GM04504 (cell line): ENCODE results near the gene OR10P1.
A peak's percentile ranks its signal among the peaks of the same experiment; 100 is the strongest.

Experiments
- DNase-seq: peaks from one replicate; pipeline ENCODE4 v3.0.0-alpha.2; 2012; ENCODE audit warnings: low read depth

The OR10P1 gene

DNA sequence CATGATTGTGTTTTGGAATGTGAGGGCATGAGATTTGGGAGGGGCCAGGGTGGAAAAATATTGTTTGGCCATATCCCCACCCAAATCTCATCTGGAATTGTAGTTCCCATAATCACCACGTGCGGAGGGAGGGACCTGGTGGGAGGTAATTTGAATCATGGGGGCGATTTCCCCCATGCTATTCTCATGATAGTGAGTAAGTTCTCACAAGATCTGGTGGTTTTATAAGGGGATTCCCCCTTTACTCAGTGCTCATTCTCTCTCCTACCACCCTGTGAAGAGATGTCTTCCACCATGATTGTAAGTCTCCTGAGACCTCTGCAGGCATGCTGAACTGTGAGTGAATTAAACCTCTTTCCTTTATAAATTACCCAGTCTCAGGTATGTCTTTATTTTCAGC lies 15.7 kb downstream of the OR10P1 start:
- DNase-seq: no peak

DNA sequence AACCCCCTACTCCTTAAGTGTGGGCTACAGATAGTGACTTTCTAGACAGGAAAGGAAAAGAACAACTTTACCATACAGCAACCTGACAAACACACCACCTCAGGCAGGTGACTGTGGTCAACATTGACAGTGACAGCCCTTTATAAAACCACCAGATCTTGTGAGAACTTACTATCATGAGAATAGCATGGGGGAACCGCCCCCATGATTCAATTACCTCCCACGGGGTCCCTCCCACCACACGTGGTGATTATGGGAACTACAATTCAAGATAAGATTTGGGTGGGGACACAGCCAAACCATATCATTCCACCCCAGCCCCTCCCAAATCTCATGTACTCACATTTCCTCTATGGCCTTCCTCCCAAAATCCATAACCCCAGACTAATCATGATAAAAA lies 16.3 kb downstream of the OR10P1 start:
- no peak for DNase-seq

DNA sequence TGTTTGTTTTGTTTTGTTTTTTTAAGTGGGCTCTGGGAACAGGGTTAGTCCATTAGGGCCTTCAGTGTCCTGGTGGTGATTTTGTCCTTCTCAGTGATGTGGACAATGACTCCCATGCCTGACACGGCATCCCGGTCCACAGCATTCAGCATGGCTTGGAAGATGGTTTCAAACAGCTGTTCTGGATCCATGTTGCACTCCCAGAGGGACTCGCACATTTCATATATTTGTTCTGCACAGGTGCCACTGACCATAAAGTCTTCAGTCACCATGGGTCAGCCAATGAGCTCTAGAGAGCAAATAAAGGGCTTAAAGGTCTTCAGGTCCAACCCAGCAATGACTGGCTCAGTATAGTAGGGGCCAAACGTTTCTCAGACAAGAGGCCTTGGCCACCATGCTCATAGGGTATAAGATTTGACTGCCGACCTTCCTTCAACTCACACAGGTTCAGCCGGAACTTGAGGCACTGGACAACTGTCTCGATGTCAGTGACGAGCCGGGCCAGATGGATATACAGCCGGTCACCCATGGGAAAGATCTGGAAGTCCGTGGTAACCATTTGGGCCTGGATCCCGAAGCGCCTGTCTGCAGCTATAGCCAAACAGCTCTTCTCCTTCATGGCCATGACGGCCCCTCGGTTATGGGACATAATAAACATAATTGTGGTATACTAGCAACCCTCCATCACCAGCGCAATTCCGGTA lies 18.0 kb downstream of the OR10P1 start:
- no peak for DNase-seq

DNA sequence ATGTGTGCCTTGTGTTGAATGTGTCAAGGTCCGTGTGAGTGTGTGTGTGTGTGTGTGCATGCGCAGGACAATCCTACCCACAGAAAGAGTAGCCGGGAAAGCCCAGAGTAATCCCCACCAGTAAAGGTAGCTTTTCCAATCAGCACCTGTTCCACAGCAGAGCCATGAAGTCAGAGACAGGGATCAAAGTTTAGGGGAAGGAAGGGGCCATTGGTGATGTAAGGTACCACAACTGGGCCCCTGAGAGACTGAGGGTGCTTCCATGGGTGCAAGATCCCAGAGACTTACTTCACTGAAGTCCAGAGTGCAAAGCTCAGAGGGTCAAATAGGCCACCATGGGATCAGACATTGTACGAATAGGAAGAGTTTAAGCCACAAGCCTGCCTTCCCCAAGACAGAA lies 20.5 kb downstream of the OR10P1 start:
- no peak for DNase-seq

DNA sequence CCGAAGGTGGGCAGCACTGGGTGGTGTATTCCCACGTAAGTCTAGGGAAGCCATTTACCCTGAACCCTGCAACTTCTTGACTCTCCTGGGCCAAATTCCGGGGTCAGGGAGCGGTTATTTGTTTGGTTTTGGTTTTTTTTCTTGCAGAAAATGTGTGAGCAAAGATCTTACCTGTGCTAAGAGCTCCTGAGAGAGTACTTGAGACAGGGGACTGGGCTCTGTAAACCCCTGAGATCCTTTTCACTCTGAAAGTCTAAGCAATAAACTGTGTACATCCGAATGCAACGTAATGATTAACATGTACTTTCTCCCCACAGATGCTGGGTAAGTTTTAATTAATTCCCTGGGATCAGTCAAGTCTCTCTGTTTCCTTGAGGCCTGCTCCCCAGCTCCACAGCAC lies 21.5 kb downstream of the OR10P1 start:
- DNase-seq: no peak

DNA sequence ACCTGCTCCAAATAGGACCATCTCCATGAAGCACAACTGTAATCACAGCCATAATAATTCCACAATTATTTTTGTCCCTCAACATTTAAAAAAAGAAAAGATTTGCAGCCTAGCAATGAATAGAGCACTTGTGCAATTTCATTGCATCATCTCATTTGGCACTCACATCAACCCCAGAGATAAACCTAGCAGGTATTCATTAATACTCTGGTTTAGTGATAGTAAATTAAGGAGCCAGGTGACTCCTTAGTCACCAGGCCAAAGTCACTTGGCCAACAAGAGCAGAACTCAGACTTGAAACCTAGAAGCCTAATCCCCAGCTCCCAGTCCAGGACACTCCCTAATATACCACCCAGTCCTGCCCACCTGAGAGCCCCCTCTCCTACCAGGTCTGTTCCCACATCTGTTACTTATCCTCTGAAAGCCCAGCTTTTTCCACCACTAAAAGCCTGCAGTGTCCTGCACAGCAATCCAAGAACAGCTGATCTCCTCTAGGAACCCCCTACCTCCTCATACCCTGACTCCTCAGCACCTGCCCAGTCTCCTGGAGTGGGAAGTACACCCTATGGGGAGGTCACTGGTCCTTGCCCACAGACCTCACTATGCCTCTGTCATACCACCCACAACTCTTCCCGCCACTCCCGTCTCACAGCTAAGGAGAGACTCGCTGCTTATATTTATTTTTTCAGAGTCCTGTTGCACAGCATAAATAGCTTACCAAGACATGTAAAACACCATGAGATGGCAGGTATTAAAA lies 22.1 kb downstream of the OR10P1 start:
- no peak for DNase-seq

DNA sequence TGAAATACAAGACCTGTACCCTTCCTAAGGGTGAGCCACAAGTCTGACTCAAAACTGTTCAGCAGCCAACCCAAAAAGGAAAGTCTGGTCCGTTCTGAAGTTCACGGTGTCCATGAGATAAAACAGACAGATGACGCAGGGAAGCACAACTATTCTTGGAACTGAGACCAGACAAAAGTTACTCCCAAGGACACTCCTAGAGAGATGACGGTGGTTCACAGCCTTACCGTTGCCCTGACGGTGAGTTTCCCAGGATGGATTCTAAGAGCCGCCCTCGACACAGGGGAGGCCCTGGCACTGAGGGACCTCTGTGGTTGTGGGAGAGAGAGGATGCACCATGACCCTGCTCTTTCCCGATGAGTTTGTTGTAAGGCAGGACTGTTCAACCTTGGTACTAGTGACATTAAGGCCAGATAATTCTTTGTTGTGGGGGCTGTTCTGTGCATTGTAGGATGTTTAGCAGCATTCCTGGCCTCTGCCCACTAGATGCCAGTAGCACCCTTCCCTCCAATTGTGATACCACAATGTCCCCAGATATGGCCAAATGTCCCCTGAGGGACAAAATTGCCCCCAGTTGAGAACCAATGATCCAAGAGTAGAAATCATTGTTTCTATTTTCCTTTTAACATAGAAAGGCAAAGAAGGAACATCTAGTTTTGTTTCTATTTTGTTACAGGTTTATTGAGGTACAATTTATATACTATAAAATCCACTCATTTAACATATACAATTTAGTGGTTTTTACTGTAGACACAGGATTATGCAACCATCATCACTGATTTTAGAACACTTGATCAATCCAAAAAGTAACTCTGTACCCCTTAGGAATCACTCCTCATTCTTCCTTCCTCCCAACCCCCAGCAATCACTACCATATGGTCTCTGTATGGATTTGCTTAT lies 23.0 kb downstream of the OR10P1 start:
- no peak for DNase-seq

DNA sequence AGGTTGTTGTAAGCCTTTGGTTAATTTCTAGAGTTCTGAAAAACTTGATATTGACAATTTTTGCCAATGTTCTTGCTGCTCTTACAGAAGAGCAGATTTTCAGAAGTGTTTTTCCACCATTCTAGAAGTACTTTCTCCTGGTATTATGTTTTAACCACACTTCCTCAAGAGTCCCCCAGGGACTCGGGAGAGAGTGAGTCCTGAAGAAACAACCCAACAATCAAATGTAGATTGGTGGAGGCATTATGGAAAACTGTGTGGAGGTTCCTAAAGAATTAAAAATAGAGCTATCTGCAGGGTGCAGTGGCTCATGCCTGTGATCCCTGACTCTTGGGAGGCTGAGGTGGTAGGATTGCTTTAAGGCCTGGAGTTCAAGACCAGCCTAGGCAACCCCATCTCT lies 26.7 kb downstream of the OR10P1 start:
- no peak for DNase-seq

DNA sequence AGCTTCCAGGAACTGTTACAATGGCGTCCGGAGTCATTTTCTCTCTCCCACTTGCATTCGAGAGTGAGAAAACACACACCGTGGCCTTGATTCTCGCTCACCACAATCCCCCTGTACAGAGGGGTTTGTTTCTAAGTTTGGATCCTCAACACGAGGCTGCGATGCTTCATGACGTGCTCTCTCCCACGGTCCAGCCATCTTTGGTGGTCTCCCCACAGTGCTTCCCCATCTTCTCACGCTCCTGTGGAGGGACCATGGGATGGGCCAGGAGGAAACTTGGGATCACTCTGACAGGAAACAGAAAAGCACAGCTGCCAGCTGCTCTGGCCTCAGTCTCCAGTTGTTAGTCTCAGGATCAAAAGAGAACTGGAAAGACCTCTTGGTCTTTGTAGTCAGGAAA lies 28.1 kb downstream of the OR10P1 start:
- no peak for DNase-seq

DNA sequence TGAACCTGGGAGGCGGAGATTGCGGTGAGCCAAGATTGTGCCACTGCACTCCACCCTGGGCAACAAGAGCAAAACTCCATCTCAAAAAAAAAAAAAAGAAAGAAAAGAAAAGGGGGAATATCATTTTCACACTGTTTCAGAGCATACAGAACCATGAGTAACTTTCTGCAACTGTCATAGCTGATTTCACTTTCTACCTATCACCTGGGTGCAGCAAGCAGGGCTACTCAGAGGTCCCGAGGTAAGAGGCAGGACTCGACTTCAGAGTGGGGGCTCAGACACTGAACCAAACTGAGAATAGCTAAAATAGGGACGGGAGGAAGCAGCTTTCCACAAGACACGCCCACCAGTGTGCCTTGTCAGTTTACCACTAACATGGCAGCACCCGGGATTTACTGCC lies 29.8 kb downstream of the OR10P1 start:
- no peak for DNase-seq

DNA sequence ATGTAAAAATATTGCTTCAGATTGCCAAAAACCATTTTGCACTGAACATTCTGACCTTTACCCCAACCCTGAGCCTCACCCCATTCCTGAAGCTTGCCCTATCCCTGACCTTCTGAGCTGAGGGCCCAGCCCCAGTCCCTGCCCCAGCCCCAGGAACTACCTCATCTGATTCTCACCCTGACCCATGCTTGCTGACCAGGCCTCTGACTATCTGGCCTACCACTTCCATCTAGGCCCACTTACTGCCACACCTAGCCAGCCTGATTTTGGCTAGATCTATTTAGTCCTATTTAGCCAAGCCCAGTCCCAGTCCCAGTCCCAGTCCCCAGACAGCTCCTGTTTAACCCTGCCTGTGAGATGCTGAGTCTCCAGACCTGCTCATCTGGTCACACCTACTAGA lies 33.6 kb downstream of the OR10P1 start:
- no peak for DNase-seq

DNA sequence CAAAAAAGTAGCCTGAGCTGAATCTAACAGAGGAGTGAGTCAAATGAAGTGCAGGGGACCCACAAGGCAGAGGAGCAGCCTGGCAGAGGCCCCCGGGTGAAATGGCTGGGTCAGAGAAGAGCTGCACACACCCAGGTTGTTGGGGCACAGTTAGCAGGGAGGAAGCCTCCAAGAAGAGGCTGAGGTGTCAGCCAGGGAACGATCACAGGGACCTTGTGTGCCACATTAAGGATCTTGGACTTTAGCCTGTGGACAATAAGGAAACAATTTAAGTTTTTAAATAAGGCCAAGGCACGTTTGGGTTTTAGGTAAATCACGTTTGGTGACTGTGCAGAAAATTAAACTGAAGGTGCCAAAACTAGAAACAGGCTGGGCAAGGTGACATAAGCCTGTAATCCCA lies 35.1 kb downstream of the OR10P1 start:
- DNase-seq: no peak

DNA sequence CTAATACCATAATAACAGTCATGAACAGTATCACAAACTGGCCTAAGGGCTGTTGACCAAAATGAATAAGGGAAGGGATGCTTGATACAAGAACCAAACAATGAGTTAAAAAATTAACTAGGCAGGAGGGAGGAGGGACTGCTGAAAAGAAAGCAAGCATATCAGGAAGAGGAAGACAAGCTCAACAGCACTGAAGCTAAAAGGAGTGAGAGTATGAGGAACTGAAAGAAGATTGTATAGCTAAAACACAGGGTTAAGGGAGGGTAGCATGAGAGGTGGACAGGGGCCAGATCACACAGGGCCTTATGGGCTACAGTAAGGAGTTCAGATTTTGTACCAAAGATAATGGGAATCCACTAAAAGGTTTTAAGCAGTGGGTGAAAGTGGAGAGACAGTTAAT lies 36.9 kb downstream of the OR10P1 start:
- DNase-seq: no peak

DNA sequence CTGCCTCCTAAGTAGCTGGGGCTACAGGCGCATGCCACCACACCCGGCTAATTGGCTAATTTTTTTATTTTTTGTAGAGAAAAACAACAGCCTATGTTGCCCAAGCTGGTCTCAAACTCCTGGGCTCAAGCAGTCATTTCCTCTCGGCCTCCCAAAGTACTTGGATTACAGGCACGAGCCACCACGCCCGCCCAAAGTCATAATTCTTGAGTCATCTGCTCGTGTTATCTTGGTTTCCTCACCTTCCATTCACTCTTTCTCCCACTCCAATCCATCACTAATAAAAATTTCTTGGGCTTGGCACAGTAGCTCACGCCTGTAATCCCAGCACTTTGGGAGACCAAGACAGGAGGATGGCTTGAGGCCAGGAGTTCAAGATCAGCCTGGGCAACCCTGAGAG lies 39.0 kb downstream of the OR10P1 start:
- DNase-seq: no peak

DNA sequence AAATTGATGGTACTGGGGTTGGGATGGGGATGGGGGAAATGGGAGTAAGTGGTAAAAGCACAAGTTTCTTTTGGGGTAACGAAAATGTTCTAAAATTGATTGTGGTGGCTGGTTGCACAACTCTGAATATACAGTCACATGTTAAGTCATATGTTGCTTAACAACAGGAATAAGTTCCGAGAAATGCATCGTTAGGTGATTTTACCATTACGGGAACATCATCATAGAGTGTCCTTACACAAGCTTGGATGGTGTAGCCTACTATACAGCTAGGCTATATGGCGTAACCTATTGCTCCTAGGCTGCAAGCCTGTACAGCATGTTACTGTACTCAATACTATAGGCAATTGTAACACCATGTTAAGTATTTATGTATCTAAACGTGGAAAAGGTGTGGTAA lies 40.0 kb downstream of the OR10P1 start:
- DNase-seq: no peak

DNA sequence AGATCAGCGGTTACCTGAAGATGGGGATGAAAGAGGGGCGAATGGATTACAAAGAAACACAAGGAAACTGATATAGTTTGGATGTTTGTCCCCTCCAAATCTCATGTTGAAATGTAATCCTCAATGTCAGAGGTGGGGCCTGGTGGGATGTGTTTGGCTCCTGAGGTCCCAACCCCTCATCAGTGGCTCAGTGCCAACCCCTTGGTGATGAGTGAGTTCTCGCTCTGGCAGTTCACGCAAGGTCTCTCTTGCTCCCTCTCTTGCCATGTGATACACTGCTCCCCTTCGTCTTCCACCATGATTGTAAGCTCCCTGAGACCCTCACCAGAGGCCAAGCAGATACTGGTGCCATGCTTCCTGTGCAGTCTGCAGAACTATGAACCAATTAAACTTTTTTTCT lies 43.0 kb downstream of the OR10P1 start:
- no peak for DNase-seq

DNA sequence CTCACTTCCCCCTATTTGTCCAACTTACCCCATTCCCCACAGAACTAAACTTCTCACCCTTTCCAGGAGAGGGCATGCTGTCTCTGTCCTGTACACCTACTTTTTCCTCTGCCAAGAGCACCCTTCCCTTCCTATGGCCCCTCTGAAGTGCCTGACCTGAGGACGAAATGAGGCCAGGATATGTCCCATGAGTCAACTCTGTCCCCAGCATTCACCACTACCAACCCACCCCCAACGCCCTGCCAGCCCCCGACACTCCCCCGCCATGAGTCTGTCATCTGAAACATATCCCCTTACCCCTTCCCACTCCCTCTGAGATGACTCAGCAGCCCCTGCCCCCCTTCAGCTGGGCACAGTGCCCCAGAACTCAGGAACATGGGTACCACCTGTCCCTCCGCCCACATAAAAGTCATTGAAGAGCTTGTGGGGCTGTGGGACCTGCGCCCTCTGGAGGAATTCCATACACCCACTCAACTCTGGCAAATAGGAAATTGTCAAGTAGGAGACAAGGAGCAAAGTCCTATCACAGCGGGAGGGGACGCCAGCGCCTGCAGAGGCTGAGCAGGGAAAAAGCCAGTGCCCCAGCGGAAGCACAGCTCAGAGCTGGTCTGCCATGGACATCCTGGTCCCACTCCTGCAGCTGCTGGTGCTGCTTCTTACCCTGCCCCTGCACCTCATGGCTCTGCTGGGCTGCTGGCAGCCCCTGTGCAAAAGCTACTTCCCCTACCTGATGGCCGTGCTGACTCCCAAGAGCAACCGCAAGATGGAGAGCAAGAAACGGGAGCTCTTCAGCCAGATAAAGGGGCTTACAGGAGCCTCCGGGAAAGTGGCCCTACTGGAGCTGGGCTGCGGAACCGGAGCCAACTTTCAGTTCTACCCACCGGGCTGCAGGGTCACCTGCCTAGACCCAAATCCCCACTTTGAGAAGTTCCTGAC lies 44.7 kb downstream of the OR10P1 start:
- DNase-seq: peak; percentile 21

DNA sequence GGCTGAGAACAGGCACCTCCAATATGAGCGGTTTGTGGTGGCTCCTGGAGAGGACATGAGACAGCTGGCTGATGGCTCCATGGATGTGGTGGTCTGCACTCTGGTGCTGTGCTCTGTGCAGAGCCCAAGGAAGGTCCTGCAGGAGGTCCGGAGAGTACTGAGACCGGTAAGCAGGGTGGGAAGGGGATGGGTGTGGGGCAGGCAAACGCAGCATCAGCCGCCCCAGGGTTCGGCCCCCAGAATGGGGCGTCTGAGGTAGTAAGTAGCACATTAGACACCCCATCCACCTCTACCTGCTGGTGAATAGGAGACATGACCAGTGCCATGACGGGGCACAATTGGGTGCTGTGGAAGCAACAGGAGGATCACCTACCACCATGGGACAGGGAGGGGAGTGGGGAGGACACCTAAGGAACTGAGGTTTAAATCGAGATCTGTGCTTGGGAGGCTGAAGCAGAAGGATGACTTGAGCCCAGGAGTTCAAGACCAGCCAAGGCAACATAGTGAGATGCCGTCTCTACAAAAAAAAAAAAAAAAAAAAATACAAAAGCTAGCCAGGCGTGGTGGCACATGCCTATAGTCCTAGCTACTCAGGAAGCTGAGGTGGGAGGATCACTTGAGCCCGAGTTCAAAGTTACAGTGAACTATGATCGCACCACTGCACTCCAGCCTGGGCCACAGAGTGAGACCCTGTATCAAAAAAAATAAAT lies 45.5 kb downstream of the OR10P1 start:
- DNase-seq: no peak

DNA sequence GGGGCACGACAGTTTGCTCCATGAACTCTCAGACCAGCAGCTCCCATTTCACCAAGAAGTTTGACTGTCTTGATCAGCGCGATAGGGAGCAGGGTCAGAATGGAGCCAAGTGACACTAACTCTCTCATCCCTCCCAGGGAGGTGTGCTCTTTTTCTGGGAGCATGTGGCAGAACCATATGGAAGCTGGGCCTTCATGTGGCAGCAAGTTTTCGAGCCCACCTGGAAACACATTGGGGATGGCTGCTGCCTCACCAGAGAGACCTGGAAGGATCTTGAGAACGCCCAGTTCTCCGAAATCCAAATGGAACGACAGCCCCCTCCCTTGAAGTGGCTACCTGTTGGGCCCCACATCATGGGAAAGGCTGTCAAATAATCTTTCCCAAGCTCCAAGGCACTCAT lies 47.0 kb downstream of the OR10P1 start:
- no peak for DNase-seq

DNA sequence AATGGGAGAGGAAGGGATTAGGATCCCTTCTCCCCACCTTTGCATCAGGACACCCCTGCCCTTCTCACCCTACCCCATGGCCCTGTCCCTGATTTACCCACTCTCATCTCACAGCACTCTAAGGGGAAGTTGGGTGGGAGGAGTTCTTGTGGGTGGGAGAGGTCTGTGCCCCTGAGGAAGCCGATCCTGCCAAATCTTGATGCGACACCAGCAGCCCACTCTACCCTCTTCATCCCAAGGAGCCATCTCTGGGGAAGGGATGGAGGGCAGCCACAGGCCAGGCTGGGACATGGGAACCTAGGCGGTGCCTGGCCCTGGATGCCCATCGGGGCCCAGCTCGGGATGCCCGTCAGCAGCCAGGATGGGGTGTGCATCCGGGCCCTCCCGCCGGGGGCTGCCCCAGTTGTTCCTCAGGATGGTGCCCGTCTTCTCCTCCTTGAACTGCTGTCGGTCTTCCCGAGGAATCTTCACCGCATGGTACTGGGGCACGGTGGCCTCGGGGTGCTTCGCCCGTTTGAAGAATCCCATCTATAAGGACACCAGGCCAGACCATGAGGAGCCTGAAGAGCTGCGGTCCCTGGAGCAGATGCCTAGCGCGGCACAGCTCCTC lies 48.2 kb downstream of the OR10P1 start:
- no peak for DNase-seq

DNA sequence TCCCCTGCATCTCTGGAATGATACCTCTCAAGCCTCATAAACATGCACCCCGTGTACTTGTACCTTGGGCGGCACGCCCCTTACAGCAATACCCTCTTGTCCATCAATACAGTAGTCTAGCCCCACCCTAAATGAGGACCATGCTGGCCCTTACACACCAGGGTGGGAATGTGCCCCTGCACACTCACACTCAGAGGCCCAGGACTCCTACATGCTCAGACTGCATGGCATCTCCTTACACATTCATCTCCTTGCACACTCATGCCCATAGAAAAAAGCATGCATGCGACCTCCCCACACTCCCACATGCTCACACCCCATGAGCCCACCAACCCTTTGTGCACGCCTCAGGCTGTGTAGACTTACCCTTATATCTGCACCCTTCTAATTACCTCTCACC lies 49.0 kb downstream of the OR10P1 start:
- DNase-seq: no peak
